Coronary artery (tissue), 2 donors: ENCODE data around the gene C9orf152.

Experiments used
- DNase-seq: peaks from one replicate; pipeline ENCODE4 v3.0.0-alpha.2; 2017; ENCODE audit warnings: low spot score
- H3K27ac ChIP-seq, 2 donors: fragments of 200-600 bp; sonication (generic); one replicate each; pipeline ENCODE4 v1.5.1; 2016 to 2019
- H3K4me3 ChIP-seq: fragments of 200-600 bp; sonication (generic); 2 replicates; pipeline ENCODE4 v1.5.1; 2016; ENCODE audit warnings: mild to moderate bottlenecking, moderate library complexity
- CTCF ChIP-seq: fragments of 200-600 bp; sonication (generic); IDR thresholded peaks from one replicate; pipeline ENCODE4 v1.5.1; 2019; ENCODE audit warnings: antibody characterized with exemption

Gene C9orf152

GRCh38 chr9:110241858-110242321 lies 33.9 kb upstream of the C9orf152 start:
- TF ChIP-seq CTCF, result no peak
- Histone ChIP-seq H3K27ac (no peak overlapping the region), H3K4me3 (no peak overlapping the region)
- DNase-seq, result no peak

GRCh38 chr9:110241260-110241857 lies 33.4 kb upstream of the C9orf152 start:
- no peak for TF ChIP-seq CTCF
- H3K27ac ChIP-seq, result no peak overlapping the region
- no peak overlapping the region for H3K4me3 ChIP-seq
- DNase-seq, result no peak

GRCh38 chr9:110240198-110240597 lies 32.2 kb upstream of the C9orf152 start:
- H3K27ac ChIP-seq, result no peak overlapping the region
- DNase-seq, result no peak
- no peak for TF ChIP-seq CTCF
- no peak overlapping the region for H3K4me3 ChIP-seq

- no peak for DNase-seq
- Histone ChIP-seq H3K4me3 (no peak overlapping the region), H3K27ac (no peak overlapping the region)
- TF ChIP-seq CTCF, result no peak
Observed at GRCh38 chr9:110228321-110228720, 20.4 kb upstream of the C9orf152 start.

- TF ChIP-seq CTCF, result no peak
- Histone ChIP-seq H3K27ac (no peak overlapping the region), H3K4me3 (no peak overlapping the region)
- DNase-seq, result no peak
Observed at GRCh38 chr9:110224583-110224982, 16.6 kb upstream of the C9orf152 start.

- TF ChIP-seq CTCF, result no peak
- Histone ChIP-seq H3K27ac (no peak overlapping the region), H3K4me3 (no peak overlapping the region)
- DNase-seq, result no peak
Observed at GRCh38 chr9:110220809-110221208, 12.8 kb upstream of the C9orf152 start.

- no peak overlapping the region for H3K27ac ChIP-seq
- no peak for DNase-seq
- no peak overlapping the region for H3K4me3 ChIP-seq
- peak; percentile 43 for TF ChIP-seq CTCF
Observed at GRCh38 chr9:110217656-110218099, 9.7 kb upstream of the C9orf152 start.
